ENCODE measurements around the gene NIFK. TPM values are rescaled to one million over a fixed set of nuclear protein-coding genes. Genes with fewer than 3 reads are reported as not detected.
A peak's percentile ranks its signal among the peaks of the same experiment; 100 is the strongest.
"Not testable (repeated sequence)": the region's sequence is repeated elsewhere in the genome, so short reads cannot be mapped to it uniquely, and the experiment has no call there.

Gene NIFK
- total and polyA plus RNA-seq, 2 experiments from 2014 or later: 20.4 to 44.0 TPM

- Histone ChIP-seq H3K27me3 (no peaks in the 10 kb centered on the region), H3K27ac (no peak overlapping the region), H3K4me3 (no peak overlapping the region), H3K4me1 (ENCODE audit: low read depth) (no peaks in the 10 kb centered on the region), H3K9me3 (ENCODE audit: low read depth) (no peaks in the 10 kb centered on the region), H3K36me3 (no peaks in the 10 kb centered on the region)
- DNase-seq (ENCODE audit: low read depth in 1 of 2, low spot score in 1 of 2): no peak
- TF ChIP-seq, protein P1, sequence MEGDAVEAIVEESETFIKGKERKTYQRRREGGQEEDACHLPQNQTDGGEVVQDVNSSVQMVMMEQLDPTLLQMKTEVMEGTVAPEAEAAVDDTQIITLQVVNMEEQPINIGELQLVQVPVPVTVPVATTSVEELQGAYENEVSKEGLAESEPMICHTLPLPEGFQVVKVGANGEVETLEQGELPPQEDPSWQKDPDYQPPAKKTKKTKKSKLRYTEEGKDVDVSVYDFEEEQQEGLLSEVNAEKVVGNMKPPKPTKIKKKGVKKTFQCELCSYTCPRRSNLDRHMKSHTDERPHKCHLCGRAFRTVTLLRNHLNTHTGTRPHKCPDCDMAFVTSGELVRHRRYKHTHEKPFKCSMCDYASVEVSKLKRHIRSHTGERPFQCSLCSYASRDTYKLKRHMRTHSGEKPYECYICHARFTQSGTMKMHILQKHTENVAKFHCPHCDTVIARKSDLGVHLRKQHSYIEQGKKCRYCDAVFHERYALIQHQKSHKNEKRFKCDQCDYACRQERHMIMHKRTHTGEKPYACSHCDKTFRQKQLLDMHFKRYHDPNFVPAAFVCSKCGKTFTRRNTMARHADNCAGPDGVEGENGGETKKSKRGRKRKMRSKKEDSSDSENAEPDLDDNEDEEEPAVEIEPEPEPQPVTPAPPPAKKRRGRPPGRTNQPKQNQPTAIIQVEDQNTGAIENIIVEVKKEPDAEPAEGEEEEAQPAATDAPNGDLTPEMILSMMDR (IDR thresholded peaks at IDR 0.05; ENCODE audit: low read depth, low read length): no peak
Measured at GRCh38 chr2:121705958-121706357, 30.7 kb downstream of the NIFK start.

- no peak overlapping the region for H3K27ac ChIP-seq
- H3K9me3 ChIP-seq (ENCODE audit: low read depth): no peaks in the 10 kb centered on the region
- H3K36me3 ChIP-seq: no peaks in the 10 kb centered on the region
- H3K4me3 ChIP-seq: no peak overlapping the region
- no peak for DNase-seq (ENCODE audit: low read depth in 1 of 2, low spot score in 1 of 2)
- no peaks in the 10 kb centered on the region for H3K27me3 ChIP-seq
- TF ChIP-seq, protein P1 (IDR thresholded peaks at IDR 0.05; ENCODE audit: low read depth, low read length): no peak
- peaks cover 2% of the 10 kb centered on the region for H3K4me1 ChIP-seq (ENCODE audit: low read depth)
Measured at GRCh38 chr2:121705390-121705789, 31.3 kb downstream of the NIFK start.

GRCh38 chr2:121701761-121702160 lies 34.9 kb downstream of the NIFK start:
- H3K4me1 ChIP-seq (ENCODE audit: low read depth); H3K27me3 ChIP-seq; DNase-seq (ENCODE audit: low read depth in 1 of 2, low spot score in 1 of 2); H3K4me3 ChIP-seq; H3K27ac ChIP-seq; H3K9me3 ChIP-seq (ENCODE audit: low read depth); H3K36me3 ChIP-seq: not testable (repeated sequence)

- Histone ChIP-seq H3K4me1 (ENCODE audit: low read depth) (peaks cover 2% of the 10 kb centered on the region), H3K9me3 (ENCODE audit: low read depth) (no peaks in the 10 kb centered on the region), H3K4me3 (no peak overlapping the region), H3K27ac (no peak overlapping the region), H3K27me3 (no peaks in the 10 kb centered on the region), H3K36me3 (no peaks in the 10 kb centered on the region)
- TF ChIP-seq, protein P1 (IDR thresholded peaks at IDR 0.05; ENCODE audit: low read depth, low read length): no peak
- peak in 1 of 2 donors; percentile 66 for DNase-seq (ENCODE audit: low read depth in 1 of 2, low spot score in 1 of 2)
Measured at GRCh38 chr2:121699421-121700333, 37.0 kb downstream of the NIFK start.

- Histone ChIP-seq H3K4me1 (ENCODE audit: low read depth) (peaks cover 2% of the 10 kb centered on the region), H3K36me3 (no peaks in the 10 kb centered on the region), H3K27me3 (no peaks in the 10 kb centered on the region), H3K9me3 (ENCODE audit: low read depth) (no peaks in the 10 kb centered on the region), H3K27ac (no peak overlapping the region), H3K4me3 (no peak overlapping the region)
- TF ChIP-seq, protein P1 (IDR thresholded peaks at IDR 0.05; ENCODE audit: low read depth, low read length): no peak
- DNase-seq (ENCODE audit: low read depth in 1 of 2, low spot score in 1 of 2): no peak
Measured at GRCh38 chr2:121698318-121698930, 38.3 kb downstream of the NIFK start.

- Histone ChIP-seq H3K36me3 (no peaks in the 10 kb centered on the region), H3K4me1 (ENCODE audit: low read depth) (peaks cover 2% of the 10 kb centered on the region), H3K27ac (peak overlapping the region; percentile 43), H3K4me3 (no peak overlapping the region), H3K27me3 (no peaks in the 10 kb centered on the region), H3K9me3 (ENCODE audit: low read depth) (no peaks in the 10 kb centered on the region)
- peak; percentile 5 to 17 for DNase-seq (ENCODE audit: low read depth in 1 of 2, low spot score in 1 of 2)
- TF ChIP-seq, protein P1 (IDR thresholded peaks at IDR 0.05; ENCODE audit: low read depth, low read length): no peak
Measured at GRCh38 chr2:121697108-121697631, 39.5 kb downstream of the NIFK start.
